ENCODE results near the gene NALF2. TPM values are rescaled to one million over a fixed set of nuclear protein-coding genes. Genes with fewer than 3 reads are reported as not detected.

NALF2 gene
- not detected in 2 replicates for total RNA-seq
- total RNA-seq (2013), result not detected
- polyA plus RNA-seq, result not detected in 2 replicates
- not detected in 2 replicates for polyA minus RNA-seq

- DNase-seq, result peak; percentile 16
- H3K4me3 ChIP-seq (ENCODE audit: control extremely low read depth in 1 of 5, extremely low read depth in 1 of 5, insufficient read depth in 1 of 5, low read depth in 2 of 5, low read length in 4 of 5), result peak within 1 kb of the TSS in 2 of 5 experiments; percentile 18 to 41
- H3K4me2 ChIP-seq (replicated peaks; ENCODE audit: low read depth, low read length, poor library complexity, severe bottlenecking), result peak within 1 kb of the TSS; percentile 60
- Mint-ChIP-seq H3K4me3 (peak within 1 kb of the TSS; percentile 75), H3K27ac (no peak within 1 kb of the TSS), H3K27me3 (peaks cover 10% of the 10 kb centered on the region), H3K4me1 (peaks cover 6% of the 10 kb centered on the region), H3K9me3 (ENCODE audit: insufficient read depth) (no peaks in the 10 kb centered on the region)
- no peaks in the 10 kb centered on the region for H3K4me1 ChIP-seq (ENCODE audit: control insufficient read depth in 2 of 2, insufficient read depth in 2 of 2, low read length in 2 of 2)
- H4K20me1 ChIP-seq (ENCODE audit: control insufficient read depth, insufficient read depth, low read length, poor library complexity, severe bottlenecking), result no peaks in the 10 kb centered on the region
- TF ChIP-seq CTCF (IDR thresholded peaks at IDR 0.05) (no peak), EZH2 (IDR thresholded peaks at IDR 0.05; ENCODE audit: borderline replicate concordance, insufficient read depth, low read depth, low read length, poor library complexity, severe bottlenecking) (no peak)
- H3K27ac ChIP-seq (ENCODE audit: low read length in 2 of 2), result no peak within 1 kb of the TSS
- no peaks in the 10 kb centered on the region for H3K79me2 ChIP-seq (ENCODE audit: control insufficient read depth, insufficient read depth, low read length)
- ATAC-seq (ENCODE audit: low read depth), result no peak
- POLR2A ChIA-PET, result no interaction called here
- no peaks in the 10 kb centered on the region for H3K9me3 ChIP-seq (ENCODE audit: control extremely low read depth in 1 of 3, control insufficient read depth in 2 of 3, insufficient read depth in 1 of 3, low read length in 2 of 3)
- H2AFZ ChIP-seq (ENCODE audit: insufficient read depth, low read depth, low read length, poor library complexity, severe bottlenecking), result peak within 1 kb of the TSS; percentile 22
- no peak within 1 kb of the TSS for H3K9ac ChIP-seq (ENCODE audit: low read length)
- intact Hi-C loops (cut with micrococcal nuclease), result no loop called here
- CTCF ChIA-PET, result no interaction called here
- no peaks in the 10 kb centered on the region for H3K36me3 ChIP-seq (replicated peaks in 1 of 2; ENCODE audit: control extremely low read depth in 1 of 2, control insufficient read depth in 1 of 2, extremely low read depth in 1 of 2, insufficient read depth in 2 of 2, low read length in 1 of 2)
- peaks cover 0 to 13% (median 3%) of the 10 kb centered on the region in 4 experiments for H3K27me3 ChIP-seq (replicated peaks in 1 of 4; ENCODE audit: control extremely low read depth in 1 of 4, control insufficient read depth in 3 of 4, insufficient read depth in 4 of 4, low read length in 3 of 4)
- 4% methylated on average over 32 of the region's 66 CpGs for WGBS (ENCODE audit: insufficient coverage)
These were observed at the start of gene NALF2 for GRCh38 chrX:69503782-69504625. Gene NALF2 (plus strand): TSS chrX:69504326. CDS start chrX:69505283, 957 bp downstream.

GRCh38 chrX:69457756-69458155, 46.4 kb upstream of the NALF2 start:
- no peak overlapping the region for H3K4me3 Mint-ChIP-seq
- no peak overlapping the region for H3K4me2 ChIP-seq (replicated peaks; ENCODE audit: low read depth, low read length, poor library complexity, severe bottlenecking)
- no peaks in the 10 kb centered on the region for H3K27me3 ChIP-seq (replicated peaks in 1 of 4; ENCODE audit: control extremely low read depth in 1 of 4, control insufficient read depth in 3 of 4, insufficient read depth in 4 of 4, low read length in 3 of 4)
- H3K79me2 ChIP-seq (ENCODE audit: control insufficient read depth, insufficient read depth, low read length), result no peaks in the 10 kb centered on the region
- H3K4me1 ChIP-seq (ENCODE audit: control insufficient read depth in 2 of 2, insufficient read depth in 2 of 2, low read length in 2 of 2), result no peaks in the 10 kb centered on the region
- TF ChIP-seq CTCF (IDR thresholded peaks at IDR 0.05) (no peak), EZH2 (IDR thresholded peaks at IDR 0.05; ENCODE audit: borderline replicate concordance, insufficient read depth, low read depth, low read length, poor library complexity, severe bottlenecking) (no peak)
- no peaks in the 10 kb centered on the region for H3K9me3 Mint-ChIP-seq (ENCODE audit: insufficient read depth)
- no peaks in the 10 kb centered on the region for H4K20me1 ChIP-seq (ENCODE audit: control insufficient read depth, insufficient read depth, low read length, poor library complexity, severe bottlenecking)
- H3K4me1 Mint-ChIP-seq, result no peaks in the 10 kb centered on the region
- H3K27ac Mint-ChIP-seq, result no peak overlapping the region
- no peaks in the 10 kb centered on the region for H3K27me3 Mint-ChIP-seq
- H2AFZ ChIP-seq (ENCODE audit: insufficient read depth, low read depth, low read length, poor library complexity, severe bottlenecking), result no peak overlapping the region
- WGBS (ENCODE audit: insufficient coverage), result 77% methylated on average over 4 of the region's 6 CpGs
- ATAC-seq (ENCODE audit: low read depth) (no peak), DNase-seq (no peak)
- ChIA-PET CTCF (no interaction called here), POLR2A (no interaction called here)
- no peaks in the 10 kb centered on the region for H3K36me3 ChIP-seq (replicated peaks in 1 of 2; ENCODE audit: control extremely low read depth in 1 of 2, control insufficient read depth in 1 of 2, extremely low read depth in 1 of 2, insufficient read depth in 2 of 2, low read length in 1 of 2)
- no peaks in the 10 kb centered on the region for H3K9me3 ChIP-seq (ENCODE audit: control extremely low read depth in 1 of 3, control insufficient read depth in 2 of 3, insufficient read depth in 1 of 3, low read length in 2 of 3)
- no peak overlapping the region for H3K9ac ChIP-seq (ENCODE audit: low read length)
- H3K27ac ChIP-seq (ENCODE audit: low read length in 2 of 2), result no peak overlapping the region
- intact Hi-C loops (cut with micrococcal nuclease), result no loop called here
- no peak overlapping the region for H3K4me3 ChIP-seq (ENCODE audit: control extremely low read depth in 1 of 5, extremely low read depth in 1 of 5, insufficient read depth in 1 of 5, low read depth in 2 of 5, low read length in 4 of 5)
